ENCODE data around the gene IGF2R.

IGF2R gene

GRCh38 chr6:160067564-160067963 is 98.7 kb downstream of the IGF2R start:
- H3K27ac ChIP-seq, result no peak overlapping the region
- no peak for DNase-seq (ENCODE audit: low read depth, low spot score)

- H3K27ac ChIP-seq, result no peak overlapping the region
- DNase-seq (ENCODE audit: low read depth, low spot score), result no peak
These were observed 99.5 kb downstream of the IGF2R start for GRCh38 chr6:160068346-160068745.

GRCh38 chr6:160069050-160069454 is 100.2 kb downstream of the IGF2R start:
- no peak for DNase-seq (ENCODE audit: low read depth, low spot score)
- H3K27ac ChIP-seq, result no peak overlapping the region

GRCh38 chr6:160069459-160069858 is 100.6 kb downstream of the IGF2R start:
- no peak for DNase-seq (ENCODE audit: low read depth, low spot score)
- H3K27ac ChIP-seq, result no peak overlapping the region

- no peak overlapping the region for H3K27ac ChIP-seq
- DNase-seq (ENCODE audit: low read depth, low spot score), result no peak
These were observed 101.5 kb downstream of the IGF2R start for GRCh38 chr6:160070427-160070826.

GRCh38 chr6:160070831-160071230 is 101.9 kb downstream of the IGF2R start:
- no peak for DNase-seq (ENCODE audit: low read depth, low spot score)
- no peak overlapping the region for H3K27ac ChIP-seq

GRCh38 chr6:160071805-160072690 is 103.2 kb downstream of the IGF2R start:
- no peak for DNase-seq (ENCODE audit: low read depth, low spot score)
- H3K27ac ChIP-seq, result no peak overlapping the region

GRCh38 chr6:160073272-160073671 is 104.4 kb downstream of the IGF2R start:
- no peak overlapping the region for H3K27ac ChIP-seq
- DNase-seq (ENCODE audit: low read depth, low spot score), result no peak

GRCh38 chr6:160076009-160076408 is 107.1 kb downstream of the IGF2R start:
- no peak overlapping the region for H3K27ac ChIP-seq
- no peak for DNase-seq (ENCODE audit: low read depth, low spot score)

- no peak overlapping the region for H3K27ac ChIP-seq
- no peak for DNase-seq (ENCODE audit: low read depth, low spot score)
These were observed 108.1 kb downstream of the IGF2R start for GRCh38 chr6:160077024-160077423.

- no peak for DNase-seq (ENCODE audit: low read depth, low spot score)
- no peak overlapping the region for H3K27ac ChIP-seq
These were observed 108.6 kb downstream of the IGF2R start for GRCh38 chr6:160077526-160077925.

- no peak overlapping the region for H3K27ac ChIP-seq
- no peak for DNase-seq (ENCODE audit: low read depth, low spot score)
These were observed 110.2 kb downstream of the IGF2R start for GRCh38 chr6:160078883-160079685.

GRCh38 chr6:160079686-160080043 is 110.8 kb downstream of the IGF2R start:
- DNase-seq (ENCODE audit: low read depth, low spot score), result no peak
- no peak overlapping the region for H3K27ac ChIP-seq

- H3K27ac ChIP-seq, result no peak overlapping the region
- DNase-seq (ENCODE audit: low read depth, low spot score), result no peak
These were observed 111.2 kb downstream of the IGF2R start for GRCh38 chr6:160080097-160080496.

- H3K27ac ChIP-seq, result no peak overlapping the region
- DNase-seq (ENCODE audit: low read depth, low spot score), result no peak
These were observed 112.5 kb downstream of the IGF2R start for GRCh38 chr6:160081398-160081797.

- no peak overlapping the region for H3K27ac ChIP-seq
- no peak for DNase-seq (ENCODE audit: low read depth, low spot score)
These were observed 113.7 kb downstream of the IGF2R start for GRCh38 chr6:160082627-160083026.

- no peak overlapping the region for H3K27ac ChIP-seq
- no peak for DNase-seq (ENCODE audit: low read depth, low spot score)
These were observed 115.4 kb downstream of the IGF2R start for GRCh38 chr6:160084198-160084776.

- H3K27ac ChIP-seq, result no peak overlapping the region
- no peak for DNase-seq (ENCODE audit: low read depth, low spot score)
These were observed 116.3 kb downstream of the IGF2R start for GRCh38 chr6:160085226-160085625.

GRCh38 chr6:160085713-160086505 is 117.0 kb downstream of the IGF2R start:
- no peak for DNase-seq (ENCODE audit: low read depth, low spot score)
- no peak overlapping the region for H3K27ac ChIP-seq

GRCh38 chr6:160086754-160087153 is 117.9 kb downstream of the IGF2R start:
- no peak overlapping the region for H3K27ac ChIP-seq
- no peak for DNase-seq (ENCODE audit: low read depth, low spot score)
